ENCODE data around the gene SYCP2.

Gene SYCP2

GRCh38 chr20:59920944-59921343 lies 12.5 kb downstream of the SYCP2 start:
- H3K4me3 ChIP-seq (ENCODE audit: control insufficient read depth, low read depth, low read length): no peak overlapping the region
- TF ChIP-seq CTCF (IDR thresholded peaks at IDR 0.05; ENCODE audit: control insufficient read depth, insufficient read depth, low read depth, low read length, missing control alignments): no peak
- DNase-seq (ENCODE audit: low read depth): no peak

- DNase-seq (ENCODE audit: low read depth): no peak
- no peak overlapping the region for H3K4me3 ChIP-seq (ENCODE audit: control insufficient read depth, low read depth, low read length)
- TF ChIP-seq CTCF (IDR thresholded peaks at IDR 0.05; ENCODE audit: control insufficient read depth, insufficient read depth, low read depth, low read length, missing control alignments): no peak
Measured at GRCh38 chr20:59912609-59913008, 20.8 kb downstream of the SYCP2 start.

- no peak for TF ChIP-seq CTCF (IDR thresholded peaks at IDR 0.05; ENCODE audit: control insufficient read depth, insufficient read depth, low read depth, low read length, missing control alignments)
- no peak for DNase-seq (ENCODE audit: low read depth)
Measured at GRCh38 chr20:59911041-59911440, 22.4 kb downstream of the SYCP2 start.

GRCh38 chr20:59908855-59909254 lies 24.6 kb downstream of the SYCP2 start:
- no peak for TF ChIP-seq CTCF (IDR thresholded peaks at IDR 0.05; ENCODE audit: control insufficient read depth, insufficient read depth, low read depth, low read length, missing control alignments)
- DNase-seq (ENCODE audit: low read depth): no peak
- H3K4me3 ChIP-seq (ENCODE audit: control insufficient read depth, low read depth, low read length): no peak overlapping the region

More at GRCh38 chr20:59911041-59911440, 22.4 kb downstream of the SYCP2 start:
- no peak overlapping the region for H3K4me3 ChIP-seq (ENCODE audit: control insufficient read depth, low read depth, low read length)

GRCh38 chr20:59903621-59904020 lies 29.8 kb downstream of the SYCP2 start:
- DNase-seq (ENCODE audit: low read depth): no peak
- TF ChIP-seq CTCF (IDR thresholded peaks at IDR 0.05; ENCODE audit: control insufficient read depth, insufficient read depth, low read depth, low read length, missing control alignments): no peak
- no peak overlapping the region for H3K4me3 ChIP-seq (ENCODE audit: control insufficient read depth, low read depth, low read length)

- no peak for DNase-seq (ENCODE audit: low read depth)
- no peak overlapping the region for H3K4me3 ChIP-seq (ENCODE audit: control insufficient read depth, low read depth, low read length)
- TF ChIP-seq CTCF (IDR thresholded peaks at IDR 0.05; ENCODE audit: control insufficient read depth, insufficient read depth, low read depth, low read length, missing control alignments): no peak
Measured at GRCh38 chr20:59902470-59902869, 31.0 kb downstream of the SYCP2 start.

GRCh38 chr20:59895908-59896307 lies 37.5 kb downstream of the SYCP2 start:
- no peak for DNase-seq (ENCODE audit: low read depth)
- TF ChIP-seq CTCF (IDR thresholded peaks at IDR 0.05; ENCODE audit: control insufficient read depth, insufficient read depth, low read depth, low read length, missing control alignments): no peak
- H3K4me3 ChIP-seq (ENCODE audit: control insufficient read depth, low read depth, low read length): no peak overlapping the region

Measured in AG09309 (cell line).